Neural crest cell (in vitro differentiated cells): ENCODE measurements around the gene SNX25. TPM values are rescaled to one million over a fixed set of nuclear protein-coding genes. Genes with fewer than 3 reads are reported as not detected.

ENCODE experiments used
- DNase-seq: peaks from one replicate; pipeline ENCODE4 v3.0.0; 2021; ENCODE audit warnings: low read depth, mixed read lengths, low spot score
- H3K27ac Mint-ChIP-seq: one replicate; pipeline ENCODE4 v1.8.0; 2021; ENCODE audit warnings: mild to moderate bottlenecking, mixed read lengths; ENCODE audit not compliant: unreplicated experiment
- H3K27me3 Mint-ChIP-seq: 2 replicates; pipeline ENCODE4 v1.8.0; 2021; ENCODE audit warnings: low read depth, mild to moderate bottlenecking, mixed read lengths
- H3K36me3 Mint-ChIP-seq: 2 replicates; pipeline ENCODE4 v1.8.0; 2021; ENCODE audit warnings: low read depth, mild to moderate bottlenecking, mixed read lengths
- H3K4me1 Mint-ChIP-seq: 2 replicates; pipeline ENCODE4 v1.8.0; 2021; ENCODE audit warnings: mixed read lengths
- H3K4me3 Mint-ChIP-seq: one replicate; pipeline ENCODE4 v1.8.0; 2021; ENCODE audit warnings: mild to moderate bottlenecking, mixed read lengths
- H3K9me3 Mint-ChIP-seq: 2 replicates; pipeline ENCODE4 v1.8.0; 2021; ENCODE audit warnings: mixed read lengths
- CTCF ChIP-seq: fragments of 200-600 bp; sonication (generic); conservative IDR thresholded peaks from 2 replicates; pipeline ENCODE4 v1.5.0; 2021; ENCODE audit warnings: antibody characterized with exemption, mild to moderate bottlenecking
- total RNA-seq: library from RNA; stranded (reverse); gene quantifications from 2 replicates; pipeline ENCODE4 v1.2.1, GENCODE V29; 2021

The SNX25 gene
- total RNA-seq, 1 donor from 2014 or later, result 9.7 TPM

- no peaks in the 10 kb centered on the region for H3K27me3 Mint-ChIP-seq
- no peak overlapping the region for H3K4me3 Mint-ChIP-seq
- no peak for TF ChIP-seq CTCF
- peak overlapping the region; percentile 2 for H3K27ac Mint-ChIP-seq
- H3K36me3 Mint-ChIP-seq, result peaks cover 26% of the 10 kb centered on the region
- H3K9me3 Mint-ChIP-seq, result no peaks in the 10 kb centered on the region
- DNase-seq, result no peak
- H3K4me1 Mint-ChIP-seq, result no peaks in the 10 kb centered on the region
Measured at GRCh38 chr4:185343726-185344581, 134.6 kb downstream of the SNX25 start.

- TF ChIP-seq CTCF, result no peak
- Mint-ChIP-seq H3K4me3 (no peak overlapping the region), H3K36me3 (peaks cover 28% of the 10 kb centered on the region), H3K9me3 (no peaks in the 10 kb centered on the region), H3K27ac (no peak overlapping the region), H3K27me3 (no peaks in the 10 kb centered on the region), H3K4me1 (no peaks in the 10 kb centered on the region)
- no peak for DNase-seq
Measured at GRCh38 chr4:185344743-185345538, 135.5 kb downstream of the SNX25 start.

- Mint-ChIP-seq H3K27ac (no peak overlapping the region), H3K4me1 (no peaks in the 10 kb centered on the region), H3K36me3 (peaks cover 32% of the 10 kb centered on the region), H3K4me3 (no peak overlapping the region), H3K27me3 (no peaks in the 10 kb centered on the region), H3K9me3 (no peaks in the 10 kb centered on the region)
- DNase-seq, result no peak
- TF ChIP-seq CTCF, result no peak
Measured at GRCh38 chr4:185346975-185347601, 137.7 kb downstream of the SNX25 start.

GRCh38 chr4:185351691-185352090, 142.3 kb downstream of the SNX25 start:
- Mint-ChIP-seq H3K4me3 (no peak overlapping the region), H3K27me3 (no peaks in the 10 kb centered on the region), H3K36me3 (peaks cover 30% of the 10 kb centered on the region), H3K27ac (no peak overlapping the region), H3K4me1 (no peaks in the 10 kb centered on the region), H3K9me3 (no peaks in the 10 kb centered on the region)
- DNase-seq, result no peak
- no peak for TF ChIP-seq CTCF

- H3K27me3 Mint-ChIP-seq, result no peaks in the 10 kb centered on the region
Measured at GRCh38 chr4:185352202-185352601, 142.8 kb downstream of the SNX25 start.

More at GRCh38 chr4:185352202-185352601, 142.8 kb downstream of the SNX25 start:
- Mint-ChIP-seq H3K27ac (no peak overlapping the region), H3K9me3 (no peaks in the 10 kb centered on the region), H3K36me3 (peaks cover 26% of the 10 kb centered on the region), H3K4me1 (no peaks in the 10 kb centered on the region), H3K4me3 (no peak overlapping the region)
- no peak for TF ChIP-seq CTCF
- DNase-seq, result no peak
